GM23338 (cell line): ENCODE measurements around the gene FAM124B. TPM values are rescaled to one million over a fixed set of nuclear protein-coding genes. Genes with fewer than 3 reads are reported as not detected.

Experiments used
- ATAC-seq: fragments of 200-7000 bp; cut with Tn5 transposase; 3 replicates; pipeline ENCODE4 v1.9.1; 2020
- DNase-seq: peaks from one replicate; pipeline ENCODE4 v3.0.0-alpha.2; 2015; ENCODE audit warnings: low spot score
- H2AFZ ChIP-seq: fragments of 200-600 bp; sonication (generic); 2 replicates; pipeline ENCODE4 v1.8.0; 2016; ENCODE audit warnings: antibody characterized with exemption, mild to moderate bottlenecking, moderate library complexity
- H3F3A ChIP-seq: fragments of 200-600 bp; sonication (generic); replicated peaks from 2 replicates; pipeline ENCODE4 v1.8.0; 2017; ENCODE audit warnings: antibody characterized with exemption, mixed run types, low read depth
- H3K27ac ChIP-seq: fragments of 200-600 bp; sonication (generic); 2 replicates; pipeline ENCODE4 v1.6.1; 2016; ENCODE audit warnings: low read depth
- H3K27me3 ChIP-seq: fragments of 200-600 bp; sonication (generic); 2 replicates; pipeline ENCODE4 v1.8.0; 2016; ENCODE audit warnings: mild to moderate bottlenecking, mixed run types, moderate library complexity; ENCODE audit not compliant: insufficient read depth
- H3K36me3 ChIP-seq: fragments of 200-600 bp; sonication (generic); 2 replicates; pipeline ENCODE4 v1.8.0; 2016; ENCODE audit warnings: mild to moderate bottlenecking; ENCODE audit not compliant: insufficient read depth
- H3K4me1 ChIP-seq: fragments of 200-600 bp; sonication (generic); 2 replicates; pipeline ENCODE4 v1.8.0; 2016; ENCODE audit warnings: mild to moderate bottlenecking, moderate library complexity; ENCODE audit not compliant: insufficient read depth
- H3K4me2 ChIP-seq: fragments of 200-600 bp; sonication (generic); 2 replicates; pipeline ENCODE4 v1.7.1; 2017; ENCODE audit warnings: mixed run types
- H3K4me3 ChIP-seq: fragments of 200-600 bp; sonication (generic); 2 replicates; pipeline ENCODE4 v1.6.1; 2016; ENCODE audit warnings: mixed run types
- H3K79me2 ChIP-seq: fragments of 200-600 bp; sonication (generic); replicated peaks from 2 replicates; pipeline ENCODE4 v1.8.0; 2017; ENCODE audit warnings: mild to moderate bottlenecking; ENCODE audit not compliant: insufficient read depth
- H3K9me2 ChIP-seq: fragments of 200-600 bp; sonication (generic); 2 replicates; pipeline ENCODE4 v1.8.0; 2017; ENCODE audit not compliant: insufficient read depth
- H4K20me1 ChIP-seq: fragments of 200-600 bp; sonication (generic); replicated peaks from 2 replicates; pipeline ENCODE4 v1.8.0; 2017; ENCODE audit warnings: mild to moderate bottlenecking; ENCODE audit not compliant: insufficient read depth
- H3K27ac Mint-ChIP-seq: 2 replicates; pipeline ENCODE4 v1.8.0; 2020; ENCODE audit warnings: inconsistent platforms, mild to moderate bottlenecking, moderate library complexity, mixed read lengths
- H3K27me3 Mint-ChIP-seq: 3 replicates; pipeline ENCODE4 v1.8.0; 2022; ENCODE audit warnings: low read depth, mild to moderate bottlenecking, moderate library complexity, mixed read lengths, inconsistent platforms; ENCODE audit not compliant: insufficient read depth, poor library complexity
- H3K36me3 Mint-ChIP-seq: 3 replicates; pipeline ENCODE4 v1.8.0; 2021; ENCODE audit warnings: low read depth, mild to moderate bottlenecking, inconsistent platforms, moderate library complexity, mixed read lengths
- H3K4me1 Mint-ChIP-seq: 3 replicates; pipeline ENCODE4 v1.8.0; 2020; ENCODE audit warnings: mild to moderate bottlenecking, inconsistent platforms, mixed read lengths
- H3K4me3 Mint-ChIP-seq: 3 replicates; pipeline ENCODE4 v1.8.0; 2021; ENCODE audit warnings: moderate library complexity, mild to moderate bottlenecking, inconsistent platforms, mixed read lengths
- H3K9me3 Mint-ChIP-seq: 3 replicates; pipeline ENCODE4 v1.8.0; 2020; ENCODE audit warnings: moderate library complexity, mild to moderate bottlenecking, inconsistent platforms, mixed read lengths
- EZH2phosphoT487 ChIP-seq: fragments of 200-600 bp; sonication (generic); IDR thresholded peaks from one replicate; pipeline ENCODE4 v1.8.1; 2018; ENCODE audit warnings: antibody characterized with exemption; ENCODE audit not compliant: unreplicated experiment
- JUNB ChIP-seq: IDR thresholded peaks from one replicate; pipeline ENCODE4 v1.6.1; 2016; ENCODE audit warnings: antibody characterized with exemption; ENCODE audit not compliant: unreplicated experiment
- NANOG ChIP-seq: IDR thresholded peaks from 2 replicates; pipeline ENCODE4 v1.6.1; 2016; ENCODE audit warnings: antibody characterized with exemption, borderline replicate concordance
- POLR2AphosphoS5 ChIP-seq: IDR thresholded peaks from 2 replicates; pipeline ENCODE4 v1.6.1; 2016; ENCODE audit warnings: antibody characterized with exemption, low read depth
- STAT1 ChIP-seq: IDR thresholded peaks from one replicate; pipeline ENCODE4 v1.6.1; 2016; ENCODE audit warnings: antibody characterized with exemption; ENCODE audit not compliant: unreplicated experiment
- polyA plus RNA-seq: library from polyadenylated mRNA; unstranded; fragments of >200 nt; fragmentation: Nextera tagmentation; extraction: Ambion mirVana; gene quantifications from 2 replicates; pipeline ENCODE4 v1.2.1, GENCODE V29; 2016
- total RNA-seq: library from RNA; depleted of rRNA; stranded (reverse); fragments of >200 nt; shearing (Covaris generic); gene quantifications from 2 replicates; pipeline ENCODE4 v1.2.3, GENCODE V29; 2014
- TF ChIP-seq, protein P1 (sequence below): IDR thresholded peaks from one replicate; pipeline ENCODE4 v1.6.1; 2018; ENCODE audit warnings: antibody characterized with exemption; ENCODE audit not compliant: unreplicated experiment
- TF ChIP-seq, protein P2 (sequence below): IDR thresholded peaks from 2 replicates; pipeline ENCODE4 v1.6.1; 2016; ENCODE audit warnings: antibody characterized with exemption
- TF ChIP-seq, protein P3 (sequence below): fragments of 250-450 bp; sonication (Bioruptor Pico); IDR thresholded peaks from 2 replicates; pipeline ENCODE4 v1.5.0; 2020; ENCODE audit warnings: mild to moderate bottlenecking, moderate library complexity

The FAM124B gene
- total and polyA plus RNA-seq, 2 experiments from 2014 or later = 3.0 to 6.9 TPM

DNA sequence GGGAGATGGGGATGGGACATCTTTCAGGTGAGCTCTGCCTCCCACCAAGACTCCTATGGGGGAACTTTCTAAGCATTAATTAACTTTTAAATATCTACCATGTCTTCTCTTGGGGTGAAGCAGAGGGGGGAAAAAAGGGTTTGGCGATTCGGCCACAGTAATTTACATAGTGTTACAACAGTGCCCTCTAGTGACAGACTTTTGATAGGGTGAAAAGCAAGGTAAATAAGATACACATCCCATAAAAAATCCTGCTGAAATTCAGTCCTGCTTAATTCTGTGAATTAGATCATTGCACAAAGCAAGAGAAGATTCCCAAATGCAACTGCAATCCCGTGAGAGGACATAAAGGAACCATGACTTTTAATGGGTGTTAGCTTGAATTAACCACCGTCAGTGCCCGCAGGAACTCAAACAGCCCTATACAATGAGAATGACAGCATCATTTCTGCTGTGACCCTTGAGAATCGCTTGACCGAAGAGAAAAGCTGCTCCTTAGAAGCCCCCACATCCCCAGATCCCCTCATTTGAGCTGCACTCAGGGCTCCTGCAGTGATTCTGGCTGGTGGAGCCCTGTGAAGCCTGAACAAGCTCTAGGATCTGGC lies 32.8 kb downstream of the FAM124B start (continued):
- TF ChIP-seq, protein P1, sequence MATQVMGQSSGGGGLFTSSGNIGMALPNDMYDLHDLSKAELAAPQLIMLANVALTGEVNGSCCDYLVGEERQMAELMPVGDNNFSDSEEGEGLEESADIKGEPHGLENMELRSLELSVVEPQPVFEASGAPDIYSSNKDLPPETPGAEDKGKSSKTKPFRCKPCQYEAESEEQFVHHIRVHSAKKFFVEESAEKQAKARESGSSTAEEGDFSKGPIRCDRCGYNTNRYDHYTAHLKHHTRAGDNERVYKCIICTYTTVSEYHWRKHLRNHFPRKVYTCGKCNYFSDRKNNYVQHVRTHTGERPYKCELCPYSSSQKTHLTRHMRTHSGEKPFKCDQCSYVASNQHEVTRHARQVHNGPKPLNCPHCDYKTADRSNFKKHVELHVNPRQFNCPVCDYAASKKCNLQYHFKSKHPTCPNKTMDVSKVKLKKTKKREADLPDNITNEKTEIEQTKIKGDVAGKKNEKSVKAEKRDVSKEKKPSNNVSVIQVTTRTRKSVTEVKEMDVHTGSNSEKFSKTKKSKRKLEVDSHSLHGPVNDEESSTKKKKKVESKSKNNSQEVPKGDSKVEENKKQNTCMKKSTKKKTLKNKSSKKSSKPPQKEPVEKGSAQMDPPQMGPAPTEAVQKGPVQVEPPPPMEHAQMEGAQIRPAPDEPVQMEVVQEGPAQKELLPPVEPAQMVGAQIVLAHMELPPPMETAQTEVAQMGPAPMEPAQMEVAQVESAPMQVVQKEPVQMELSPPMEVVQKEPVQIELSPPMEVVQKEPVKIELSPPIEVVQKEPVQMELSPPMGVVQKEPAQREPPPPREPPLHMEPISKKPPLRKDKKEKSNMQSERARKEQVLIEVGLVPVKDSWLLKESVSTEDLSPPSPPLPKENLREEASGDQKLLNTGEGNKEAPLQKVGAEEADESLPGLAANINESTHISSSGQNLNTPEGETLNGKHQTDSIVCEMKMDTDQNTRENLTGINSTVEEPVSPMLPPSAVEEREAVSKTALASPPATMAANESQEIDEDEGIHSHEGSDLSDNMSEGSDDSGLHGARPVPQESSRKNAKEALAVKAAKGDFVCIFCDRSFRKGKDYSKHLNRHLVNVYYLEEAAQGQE = no peak

DNA sequence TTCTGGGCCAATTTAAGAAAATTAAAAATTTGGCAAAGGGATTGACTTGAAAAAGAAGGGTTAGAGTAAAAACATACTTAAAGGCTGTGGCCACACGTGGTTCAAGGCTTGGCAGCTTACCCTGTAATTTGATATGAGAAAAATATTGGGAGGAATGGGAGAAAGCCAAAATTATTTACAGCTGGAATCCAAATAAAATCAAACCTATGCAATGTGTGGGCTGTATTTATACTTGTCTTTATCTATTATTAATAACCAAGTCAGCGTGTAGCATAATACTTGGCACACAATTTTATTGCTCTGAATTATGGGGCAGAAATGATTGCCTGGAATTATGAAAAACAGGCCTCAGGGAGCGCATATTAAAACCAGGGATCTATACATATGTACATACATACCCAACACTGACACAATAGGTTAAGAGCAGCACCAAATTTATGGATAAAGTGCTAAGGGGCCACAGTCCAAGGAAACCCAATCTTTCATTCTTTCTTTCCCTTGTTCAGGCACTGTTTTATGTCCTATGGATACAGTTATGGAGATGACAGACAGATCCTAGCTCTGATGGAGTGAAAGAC lies 35.6 kb downstream of the FAM124B start:
- no peaks in the 10 kb centered on the region for H3K36me3 ChIP-seq
- H3K36me3 Mint-ChIP-seq = no peaks in the 10 kb centered on the region
- TF ChIP-seq EZH2phosphoT487 = no peak
- no peak for TF ChIP-seq JUNB
- TF ChIP-seq NANOG = no peak
- no peak for TF ChIP-seq POLR2AphosphoS5
- TF ChIP-seq, protein P2, sequence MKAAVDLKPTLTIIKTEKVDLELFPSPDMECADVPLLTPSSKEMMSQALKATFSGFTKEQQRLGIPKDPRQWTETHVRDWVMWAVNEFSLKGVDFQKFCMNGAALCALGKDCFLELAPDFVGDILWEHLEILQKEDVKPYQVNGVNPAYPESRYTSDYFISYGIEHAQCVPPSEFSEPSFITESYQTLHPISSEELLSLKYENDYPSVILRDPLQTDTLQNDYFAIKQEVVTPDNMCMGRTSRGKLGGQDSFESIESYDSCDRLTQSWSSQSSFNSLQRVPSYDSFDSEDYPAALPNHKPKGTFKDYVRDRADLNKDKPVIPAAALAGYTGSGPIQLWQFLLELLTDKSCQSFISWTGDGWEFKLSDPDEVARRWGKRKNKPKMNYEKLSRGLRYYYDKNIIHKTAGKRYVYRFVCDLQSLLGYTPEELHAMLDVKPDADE = no peak
- TF ChIP-seq STAT1 = no peak
- TF ChIP-seq, protein P3, sequence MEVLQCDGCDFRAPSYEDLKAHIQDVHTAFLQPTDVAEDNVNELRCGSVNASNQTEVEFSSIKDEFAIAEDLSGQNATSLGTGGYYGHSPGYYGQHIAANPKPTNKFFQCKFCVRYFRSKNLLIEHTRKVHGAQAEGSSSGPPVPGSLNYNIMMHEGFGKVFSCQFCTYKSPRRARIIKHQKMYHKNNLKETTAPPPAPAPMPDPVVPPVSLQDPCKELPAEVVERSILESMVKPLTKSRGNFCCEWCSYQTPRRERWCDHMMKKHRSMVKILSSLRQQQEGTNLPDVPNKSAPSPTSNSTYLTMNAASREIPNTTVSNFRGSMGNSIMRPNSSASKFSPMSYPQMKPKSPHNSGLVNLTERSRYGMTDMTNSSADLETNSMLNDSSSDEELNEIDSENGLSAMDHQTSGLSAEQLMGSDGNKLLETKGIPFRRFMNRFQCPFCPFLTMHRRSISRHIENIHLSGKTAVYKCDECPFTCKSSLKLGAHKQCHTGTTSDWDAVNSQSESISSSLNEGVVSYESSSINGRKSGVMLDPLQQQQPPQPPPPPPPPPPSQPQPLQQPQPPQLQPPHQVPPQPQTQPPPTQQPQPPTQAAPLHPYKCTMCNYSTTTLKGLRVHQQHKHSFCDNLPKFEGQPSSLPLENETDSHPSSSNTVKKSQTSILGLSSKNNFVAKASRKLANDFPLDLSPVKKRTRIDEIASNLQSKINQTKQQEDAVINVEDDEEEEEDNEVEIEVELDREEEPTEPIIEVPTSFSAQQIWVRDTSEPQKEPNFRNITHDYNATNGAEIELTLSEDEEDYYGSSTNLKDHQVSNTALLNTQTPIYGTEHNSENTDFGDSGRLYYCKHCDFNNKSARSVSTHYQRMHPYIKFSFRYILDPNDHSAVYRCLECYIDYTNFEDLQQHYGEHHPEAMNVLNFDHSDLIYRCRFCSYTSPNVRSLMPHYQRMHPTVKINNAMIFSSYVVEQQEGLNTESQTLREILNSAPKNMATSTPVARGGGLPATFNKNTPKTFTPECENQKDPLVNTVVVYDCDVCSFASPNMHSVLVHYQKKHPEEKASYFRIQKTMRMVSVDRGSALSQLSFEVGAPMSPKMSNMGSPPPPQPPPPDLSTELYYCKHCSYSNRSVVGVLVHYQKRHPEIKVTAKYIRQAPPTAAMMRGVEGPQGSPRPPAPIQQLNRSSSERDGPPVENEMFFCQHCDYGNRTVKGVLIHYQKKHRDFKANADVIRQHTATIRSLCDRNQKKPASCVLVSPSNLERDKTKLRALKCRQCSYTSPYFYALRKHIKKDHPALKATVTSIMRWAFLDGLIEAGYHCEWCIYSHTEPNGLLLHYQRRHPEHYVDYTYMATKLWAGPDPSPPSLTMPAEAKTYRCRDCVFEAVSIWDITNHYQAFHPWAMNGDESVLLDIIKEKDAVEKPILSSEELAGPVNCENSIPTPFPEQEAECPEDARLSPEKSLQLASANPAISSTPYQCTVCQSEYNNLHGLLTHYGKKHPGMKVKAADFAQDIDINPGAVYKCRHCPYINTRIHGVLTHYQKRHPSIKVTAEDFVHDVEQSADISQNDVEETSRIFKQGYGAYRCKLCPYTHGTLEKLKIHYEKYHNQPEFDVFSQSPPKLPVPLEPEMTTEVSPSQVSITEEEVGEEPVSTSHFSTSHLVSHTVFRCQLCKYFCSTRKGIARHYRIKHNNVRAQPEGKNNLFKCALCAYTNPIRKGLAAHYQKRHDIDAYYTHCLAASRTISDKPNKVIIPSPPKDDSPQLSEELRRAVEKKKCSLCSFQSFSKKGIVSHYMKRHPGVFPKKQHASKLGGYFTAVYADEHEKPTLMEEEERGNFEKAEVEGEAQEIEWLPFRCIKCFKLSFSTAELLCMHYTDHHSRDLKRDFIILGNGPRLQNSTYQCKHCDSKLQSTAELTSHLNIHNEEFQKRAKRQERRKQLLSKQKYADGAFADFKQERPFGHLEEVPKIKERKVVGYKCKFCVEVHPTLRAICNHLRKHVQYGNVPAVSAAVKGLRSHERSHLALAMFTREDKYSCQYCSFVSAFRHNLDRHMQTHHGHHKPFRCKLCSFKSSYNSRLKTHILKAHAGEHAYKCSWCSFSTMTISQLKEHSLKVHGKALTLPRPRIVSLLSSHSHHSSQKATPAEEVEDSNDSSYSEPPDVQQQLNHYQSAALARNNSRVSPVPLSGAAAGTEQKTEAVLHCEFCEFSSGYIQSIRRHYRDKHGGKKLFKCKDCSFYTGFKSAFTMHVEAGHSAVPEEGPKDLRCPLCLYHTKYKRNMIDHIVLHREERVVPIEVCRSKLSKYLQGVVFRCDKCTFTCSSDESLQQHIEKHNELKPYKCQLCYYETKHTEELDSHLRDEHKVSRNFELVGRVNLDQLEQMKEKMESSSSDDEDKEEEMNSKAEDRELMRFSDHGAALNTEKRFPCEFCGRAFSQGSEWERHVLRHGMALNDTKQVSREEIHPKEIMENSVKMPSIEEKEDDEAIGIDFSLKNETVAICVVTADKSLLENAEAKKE (CRISPR knock-in tag) = no peak
- H3K27me3 Mint-ChIP-seq = no peaks in the 10 kb centered on the region
- DNase-seq = no peak
- no peaks in the 10 kb centered on the region; the same call in 1 of the 2 replicates for H3K9me2 ChIP-seq
- H3F3A ChIP-seq = no peaks in the 10 kb centered on the region
- H3K79me2 ChIP-seq = no peaks in the 10 kb centered on the region
- no peak overlapping the region for H3K4me3 Mint-ChIP-seq
- H4K20me1 ChIP-seq = no peaks in the 10 kb centered on the region
- H3K27ac Mint-ChIP-seq = no peak overlapping the region; the same call in 1 of the 2 replicates
- H3K4me2 ChIP-seq = no peak overlapping the region
- H3K4me3 ChIP-seq = no peak overlapping the region
- no peaks in the 10 kb centered on the region for H3K4me1 Mint-ChIP-seq
- no peak overlapping the region for H2AFZ ChIP-seq
- no peak overlapping the region for H3K27ac ChIP-seq
- H3K9me3 Mint-ChIP-seq = no peaks in the 10 kb centered on the region; the same call in 1 of the 3 replicates
- no peaks in the 10 kb centered on the region for H3K4me1 ChIP-seq
- no peak for ATAC-seq
- H3K27me3 ChIP-seq = no peaks in the 10 kb centered on the region
